GM21717 (cell line): ENCODE measurements around the gene PDF.
"Not testable (repeated sequence)": the region's sequence is repeated elsewhere in the genome, so short reads cannot be mapped to it uniquely, and the experiment has no call there.

ENCODE experiments used
- ATAC-seq: cut with Tn5 transposase; IDR thresholded peaks from one replicate; pipeline ENCODE4 v1.9.1; 2021; ENCODE audit warnings: mild to moderate bottlenecking, moderate library complexity; ENCODE audit not compliant: unreplicated experiment

Gene PDF

DNA sequence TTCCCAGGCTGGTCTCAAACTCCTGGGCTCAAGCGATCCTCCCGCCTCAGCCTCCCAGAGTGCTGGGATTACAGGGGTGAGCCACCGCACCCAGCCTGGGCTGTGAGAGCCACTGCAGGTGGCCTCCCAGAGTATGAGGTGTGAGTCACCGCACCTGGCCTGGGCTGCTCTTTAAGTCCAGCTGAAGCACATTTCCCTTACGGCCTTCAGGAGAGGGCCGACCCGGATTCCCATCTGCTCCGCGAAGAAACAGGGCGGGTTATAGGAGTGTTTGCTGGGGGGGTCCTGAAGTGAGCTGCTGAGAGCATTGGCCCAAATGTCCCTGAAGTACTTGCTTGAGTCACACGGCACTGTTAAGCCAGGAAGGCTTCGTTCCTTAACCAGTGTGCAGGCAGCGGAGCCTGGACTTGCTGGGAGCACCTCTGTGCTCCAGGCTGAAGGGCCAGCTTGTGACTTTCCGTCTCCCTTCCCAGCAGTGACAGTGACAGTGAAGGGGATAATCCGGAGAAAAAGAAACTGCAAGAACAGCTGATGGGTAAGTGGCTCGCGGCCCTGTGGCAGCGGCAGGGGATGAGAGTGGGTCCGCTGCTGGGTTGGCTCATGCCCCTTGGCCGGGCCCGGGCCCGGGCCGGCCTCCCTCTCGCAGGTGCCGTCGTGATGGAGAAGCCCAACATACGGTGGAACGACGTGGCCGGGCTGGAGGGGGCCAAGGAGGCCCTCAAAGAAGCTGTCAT, 12.0 kb downstream of the PDF start:
- ATAC-seq = no peak

GRCh38 chr16:69316595-69317034, 13.8 kb downstream of the PDF start:
- ATAC-seq = no peak

GRCh38 chr16:69315486-69316311, 14.7 kb downstream of the PDF start:
- no peak for ATAC-seq

GRCh38 chr16:69314534-69314933, 15.9 kb downstream of the PDF start:
- ATAC-seq = no peak

- no peak for ATAC-seq
Observed at GRCh38 chr16:69313469-69313868, 16.9 kb downstream of the PDF start.

- peak; percentile 43 for ATAC-seq
Observed at GRCh38 chr16:69311533-69312387, 18.6 kb downstream of the PDF start.

DNA sequence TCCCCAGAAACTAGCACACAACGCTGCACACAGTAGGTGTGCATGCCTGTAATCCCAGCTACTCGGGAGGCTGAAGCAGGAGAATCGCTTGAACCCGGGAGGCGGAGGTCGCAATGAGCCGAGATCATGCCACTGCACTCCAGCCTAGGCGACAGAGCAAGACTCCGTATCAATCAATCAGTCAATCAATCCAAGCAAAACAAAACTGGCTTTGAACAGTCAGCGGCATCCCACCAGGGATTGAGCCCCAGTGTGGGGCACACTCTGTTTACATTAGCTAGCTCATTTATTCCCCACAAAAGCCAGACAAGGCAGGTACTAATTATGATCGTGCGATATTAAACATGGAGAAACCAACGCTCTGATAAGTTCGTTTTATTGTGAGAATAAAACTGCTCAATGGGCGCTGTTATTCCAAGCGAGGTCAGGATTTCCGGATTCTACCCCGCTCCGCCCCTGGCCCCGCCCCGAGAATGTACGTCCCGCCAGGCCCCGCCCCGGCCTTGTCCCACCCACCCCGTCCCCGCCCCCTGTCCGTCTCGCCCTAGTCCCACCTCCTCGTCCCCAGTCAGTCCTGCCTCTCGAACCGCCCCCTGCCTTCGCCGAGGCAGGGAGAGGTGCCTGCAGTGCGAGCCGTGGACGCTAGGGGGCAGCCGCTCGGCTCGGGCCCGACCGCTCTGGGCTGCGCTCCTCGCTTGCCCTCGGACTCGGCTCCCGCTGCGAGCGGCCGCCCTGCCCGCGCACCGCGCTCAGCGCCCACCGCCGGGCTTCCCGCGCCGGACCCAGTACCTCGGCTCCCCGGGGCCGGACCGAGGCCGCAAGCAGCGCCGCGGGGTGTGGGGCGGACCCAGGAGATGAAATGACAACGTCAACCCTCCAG, 19.5 kb downstream of the PDF start, which contains the start of gene VPS4A:
VPS4A (plus strand) TSS at position 698 of the 880 bp plus-strand sequence; CDS start at position 860, 162 bp downstream.
- ATAC-seq = peak; percentile 86

GRCh38 chr16:69309316-69309715, 21.1 kb downstream of the PDF start:
- no peak for ATAC-seq

DNA sequence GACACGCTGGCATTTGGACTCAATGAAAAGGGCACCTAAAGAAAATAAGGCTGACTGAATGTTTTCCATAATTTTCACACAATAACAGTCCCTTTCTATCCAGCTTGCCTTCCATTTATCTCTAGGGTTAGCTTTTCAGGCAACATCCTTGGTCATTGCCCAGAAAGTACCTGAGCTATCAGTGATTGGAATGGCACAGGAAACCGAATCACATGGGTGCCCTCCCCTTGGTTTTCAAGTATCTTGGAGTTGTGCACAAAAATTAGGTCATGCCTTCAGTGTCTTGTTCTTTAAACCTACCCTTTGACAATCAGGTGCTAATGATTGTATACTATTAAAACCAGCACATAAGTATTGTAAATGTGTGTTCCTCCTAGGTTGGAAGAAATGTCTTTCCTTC, 22.5 kb downstream of the PDF start:
- ATAC-seq = no peak

- ATAC-seq = no peak
Observed at GRCh38 chr16:69307091-69307490, 23.3 kb downstream of the PDF start.

DNA sequence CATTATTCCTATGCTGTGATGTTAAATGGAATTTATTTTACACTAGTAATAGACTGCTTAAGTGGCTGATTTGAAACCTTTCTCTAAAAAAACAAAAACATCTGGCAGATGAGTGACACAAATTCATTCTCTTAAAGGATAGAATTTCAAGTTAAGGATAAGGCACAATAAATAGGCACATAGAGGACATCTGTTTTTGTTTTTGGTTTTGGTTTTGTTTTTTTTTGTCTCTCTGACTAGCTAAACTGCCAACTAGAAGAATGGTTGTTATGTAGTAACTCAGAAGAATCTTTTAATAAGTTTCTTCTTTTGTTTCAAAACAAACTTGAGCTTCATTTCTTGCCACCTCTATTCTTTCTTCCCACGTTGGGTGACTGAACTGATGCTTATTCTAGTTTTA, 24.4 kb downstream of the PDF start:
- no peak for ATAC-seq

GRCh38 chr16:69302301-69302700, 28.1 kb downstream of the PDF start:
- no peak for ATAC-seq

GRCh38 chr16:69301861-69302260, 28.5 kb downstream of the PDF start:
- no peak for ATAC-seq

- no peak for ATAC-seq
Observed at GRCh38 chr16:69301187-69301586, 29.2 kb downstream of the PDF start.

GRCh38 chr16:69298261-69298660, 32.1 kb downstream of the PDF start:
- ATAC-seq = no peak

GRCh38 chr16:69296771-69297170, 33.6 kb downstream of the PDF start:
- not testable (repeated sequence) for ATAC-seq

GRCh38 chr16:69294051-69294450, 36.3 kb downstream of the PDF start:
- no peak for ATAC-seq

GRCh38 chr16:69293401-69293800, 37.0 kb downstream of the PDF start:
- no peak for ATAC-seq

GRCh38 chr16:69291657-69292056, 38.7 kb downstream of the PDF start:
- ATAC-seq = not testable (repeated sequence)
